HCT116 (cell line): ENCODE data around the gene GOLGA3. TPM values are rescaled to one million over a fixed set of nuclear protein-coding genes. Genes with fewer than 3 reads are reported as not detected.

Experiments
- ATAC-seq: fragments of 200-7000 bp; cut with Tn5 transposase; 2 replicates; pipeline ENCODE4 v1.9.1; 2020; ENCODE audit warnings: mild to moderate bottlenecking, moderate library complexity
- BruUV-seq: library from RNA; stranded (reverse); fragments of 400-500 nt; replicated peaks from 2 replicates; lab custom pipeline; 2021; lab: Mats Ljungman, UMichigan
- CTCF ChIA-PET: fragments of 300-600 bp; sonication (Branson Sonifier 250); formaldehyde crosslinking; loops from one replicate; lab custom pipeline; 2021; ENCODE audit warnings: antibody characterized with exemption; lab: Charles Lee
- POLR2A ChIA-PET: fragments of 300-600, 350-600 bp; sonication (Branson Sonifier 250); formaldehyde crosslinking; loops from one replicate; lab custom pipeline; 2021; ENCODE audit warnings: antibody characterized with exemption; lab: Charles Lee
- RAD21 ChIA-PET, 2 experiments: fragments of 300-600 bp; sonication (Branson Sonifier 250); formaldehyde crosslinking; loops; one replicate each; lab custom pipeline; 2023; ENCODE audit warnings: low total read pairs in 2 of 2; ENCODE audit not compliant: uncharacterized antibody in 2 of 2, unreplicated experiment in 2 of 2, low non-redundant PET in 1 of 2; lab: Charles Lee
- DNase-seq: peaks from one replicate; pipeline ENCODE4 v3.0.0-alpha.2; 2010; ENCODE audit warnings: low read depth, low spot score
- H2AFZ ChIP-seq: fragments of 200-600 bp; shearing (Covaris generic), sonication (generic); 2 replicates; pipeline ENCODE4 v1.6.1; 2017; ENCODE audit warnings: low read depth, mixed run types, mixed read lengths, antibody characterized with exemption, low read length; ENCODE audit not compliant: poor library complexity, severe bottlenecking
- H3K27ac ChIP-seq: 2 replicates; pipeline ENCODE4 v1.5.1; 2012; ENCODE audit warnings: low read depth, low read length
- H3K27me3 ChIP-seq: fragments of 200-600 bp; sonication (generic); 2 replicates; pipeline ENCODE4 v1.6.1; 2016; ENCODE audit warnings: mixed run types, low read length, mixed read lengths; ENCODE audit not compliant: insufficient read depth
- H3K36me3 ChIP-seq, 2 experiments: fragments of 200-500 bp in 1 of 2; fragments of 200-600 bp in 1 of 2; sonication (Bioruptor generic) in 1 of 2; sonication (generic) in 1 of 2; 2 replicates each; pipeline versions ENCODE4 v1.5.1 to v1.6.1; 2014 to 2016; ENCODE audit warnings: low read length in 2 of 2, inconsistent platforms in 1 of 2, mixed read lengths in 1 of 2, mixed run types in 1 of 2; ENCODE audit not compliant: insufficient read depth in 2 of 2, control insufficient read depth in 1 of 2
- H3K4me1 ChIP-seq, 2 experiments: fragments of 200-600 bp in 1 of 2; sonication (generic) in 1 of 2; 2 replicates each; pipeline versions ENCODE4 v1.5.1 to v1.6.1; 2012 to 2017; ENCODE audit warnings: low read length in 2 of 2, inconsistent platforms in 1 of 2, mild to moderate bottlenecking in 1 of 2, mixed read lengths in 1 of 2, mixed run types in 1 of 2, moderate library complexity in 1 of 2; ENCODE audit not compliant: insufficient read depth in 2 of 2, control insufficient read depth in 1 of 2
- H3K4me2 ChIP-seq: fragments of 200-600 bp; sonication (generic); 2 replicates; pipeline ENCODE4 v1.6.1; 2017; ENCODE audit warnings: mixed run types, low read length, mixed read lengths
- H3K4me3 ChIP-seq, 2 experiments: fragments of 200-600 bp in 1 of 2; sonication (generic) in 1 of 2; replicated peaks in 1 of 2; 2 replicates each; pipeline ENCODE4 v1.5.1; 2011 to 2016; ENCODE audit warnings: low read length in 2 of 2, control low read depth in 1 of 2, low read depth in 1 of 2, mild to moderate bottlenecking in 1 of 2, mixed read lengths in 1 of 2, mixed run types in 1 of 2
- H3K79me2 ChIP-seq: fragments of 200-600 bp; sonication (generic); 2 replicates; pipeline ENCODE4 v1.6.1; 2017; ENCODE audit warnings: mild to moderate bottlenecking, mixed run types, low read length, moderate library complexity, mixed read lengths; ENCODE audit not compliant: insufficient read depth
- H3K9ac ChIP-seq: fragments of 200-600 bp; sonication (generic); 2 replicates; pipeline ENCODE4 v1.6.1; 2016; ENCODE audit warnings: low read length, mixed read lengths
- H3K9me2 ChIP-seq: fragments of 200-600 bp; sonication (generic), shearing (Covaris generic); 2 replicates; pipeline ENCODE4 v1.6.1; 2017; ENCODE audit warnings: mixed run types, mild to moderate bottlenecking, moderate library complexity; ENCODE audit not compliant: insufficient read depth
- H3K9me3 ChIP-seq, 2 experiments: fragments of 200-500 bp in 1 of 2; fragments of 200-600 bp in 1 of 2; sonication (Bioruptor generic) in 1 of 2; sonication (generic) in 1 of 2; 2 replicates each; pipeline ENCODE4 v1.6.1; 2014 to 2017; ENCODE audit warnings: low read length in 2 of 2, mixed read lengths in 2 of 2, inconsistent platforms in 1 of 2, low read depth in 1 of 2, mild to moderate bottlenecking in 1 of 2, mixed run types in 1 of 2, moderate library complexity in 1 of 2; ENCODE audit not compliant: control insufficient read depth in 1 of 2, insufficient read depth in 1 of 2
- H4K20me1 ChIP-seq: fragments of 200-600 bp; sonication (generic), shearing (Covaris generic); 2 replicates; pipeline ENCODE4 v1.6.1; 2017; ENCODE audit warnings: mixed run types, mild to moderate bottlenecking, moderate library complexity; ENCODE audit not compliant: insufficient read depth
- CEBPB ChIP-seq: IDR thresholded peaks from 2 replicates; pipeline ENCODE4 v1.6.1; 2012; ENCODE audit warnings: low read depth
- EZH2phosphoT487 ChIP-seq: fragments of 200-600 bp; IDR thresholded peaks from 2 replicates; pipeline ENCODE4 v1.6.1; 2018; ENCODE audit warnings: antibody characterized with exemption, borderline replicate concordance
- RAD21 ChIP-seq: IDR thresholded peaks from 2 replicates; pipeline ENCODE4 v1.6.1; 2012; ENCODE audit warnings: low read depth, mild to moderate bottlenecking
- SIN3A ChIP-seq: IDR thresholded peaks from 2 replicates; pipeline ENCODE4 v1.6.1; 2012; ENCODE audit warnings: low read depth
- TCF7L2 ChIP-seq: IDR thresholded peaks from 2 replicates; pipeline ENCODE4 v1.7.0; 2011; ENCODE audit warnings: borderline replicate concordance, inconsistent platforms; ENCODE audit not compliant: insufficient read depth, insufficient read length; ENCODE audit errors: extremely low read depth
- YY1 ChIP-seq: IDR thresholded peaks from 2 replicates; pipeline ENCODE4 v1.6.1; 2011; ENCODE audit warnings: low read length, low read depth, moderate library complexity, mild to moderate bottlenecking; ENCODE audit not compliant: insufficient replicate concordance; ENCODE audit errors: extremely low read depth
- ZNF274 ChIP-seq: fragments of 200-500 bp; sonication (Bioruptor generic); IDR thresholded peaks from 2 replicates; pipeline ENCODE4 v1.6.1; 2014; ENCODE audit warnings: mild to moderate bottlenecking, low read depth, low read length, inconsistent platforms
- intact Hi-C: fragments of 100-400 bp; cut with micrococcal nuclease; formaldehyde crosslinking; loops from 2 replicates; pipeline ENCODE4 v1.10.0; 2022
- total RNA-seq: library from RNA; stranded (reverse); gene quantifications from one replicate; pipeline ENCODE4 v1.2.1, GENCODE V29; 2021; ENCODE audit not compliant: unreplicated experiment
- TF ChIP-seq, protein P1 (sequence below), 3 experiments: fragments of 200-600 bp in 1 of 3; sonication (generic) in 1 of 3; IDR thresholded peaks in 2 of 3; conservative IDR thresholded peaks in 1 of 3; 2 replicates each; pipeline ENCODE4 v1.5.1; 2012 to 2017; ENCODE audit warnings: low read depth in 2 of 3, low read length in 2 of 3, antibody characterized with exemption in 1 of 3, borderline replicate concordance in 1 of 3, control low read depth in 1 of 3, mild to moderate bottlenecking in 1 of 3, mixed read lengths in 1 of 3, mixed run types in 1 of 3, moderate library complexity in 1 of 3; ENCODE audit not compliant: insufficient read depth in 1 of 3
- TF ChIP-seq, protein P2 (sequence below): IDR thresholded peaks from 2 replicates; pipeline ENCODE4 v1.6.1; 2012

GOLGA3 gene
- total RNA-seq, 1 experiment from 2014 or later, result 35.1 TPM

DNA sequence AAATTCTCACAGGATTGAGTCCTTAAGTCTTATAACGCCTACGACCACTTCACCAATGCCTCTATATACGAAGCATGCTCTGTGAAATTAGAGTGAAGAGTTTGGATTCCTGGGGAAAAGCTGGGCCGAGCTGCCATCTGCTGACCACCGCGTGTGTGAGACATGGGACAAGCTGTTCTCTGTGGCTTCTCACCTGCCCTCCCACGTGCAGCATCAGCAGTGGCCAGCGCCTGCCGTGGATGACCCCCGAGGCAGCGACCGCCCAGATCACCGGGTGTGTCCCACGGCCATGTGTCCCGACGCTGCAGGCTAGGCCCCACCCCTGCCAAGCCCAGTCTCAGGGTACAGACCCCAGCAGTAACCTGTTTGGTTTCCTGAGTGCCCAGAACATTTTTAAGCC is 21.6 kb upstream of the GOLGA3 start:
- TF ChIP-seq YY1 (no peak), RAD21 (no peak), EZH2phosphoT487 (no peak), SIN3A (no peak), ZNF274 (no peak), CEBPB (no peak), TCF7L2 (no peak)
- TF ChIP-seq, protein P1, sequence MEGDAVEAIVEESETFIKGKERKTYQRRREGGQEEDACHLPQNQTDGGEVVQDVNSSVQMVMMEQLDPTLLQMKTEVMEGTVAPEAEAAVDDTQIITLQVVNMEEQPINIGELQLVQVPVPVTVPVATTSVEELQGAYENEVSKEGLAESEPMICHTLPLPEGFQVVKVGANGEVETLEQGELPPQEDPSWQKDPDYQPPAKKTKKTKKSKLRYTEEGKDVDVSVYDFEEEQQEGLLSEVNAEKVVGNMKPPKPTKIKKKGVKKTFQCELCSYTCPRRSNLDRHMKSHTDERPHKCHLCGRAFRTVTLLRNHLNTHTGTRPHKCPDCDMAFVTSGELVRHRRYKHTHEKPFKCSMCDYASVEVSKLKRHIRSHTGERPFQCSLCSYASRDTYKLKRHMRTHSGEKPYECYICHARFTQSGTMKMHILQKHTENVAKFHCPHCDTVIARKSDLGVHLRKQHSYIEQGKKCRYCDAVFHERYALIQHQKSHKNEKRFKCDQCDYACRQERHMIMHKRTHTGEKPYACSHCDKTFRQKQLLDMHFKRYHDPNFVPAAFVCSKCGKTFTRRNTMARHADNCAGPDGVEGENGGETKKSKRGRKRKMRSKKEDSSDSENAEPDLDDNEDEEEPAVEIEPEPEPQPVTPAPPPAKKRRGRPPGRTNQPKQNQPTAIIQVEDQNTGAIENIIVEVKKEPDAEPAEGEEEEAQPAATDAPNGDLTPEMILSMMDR (IDR thresholded peaks at IDR 0.05 in 2 of 3, conservative IDR thresholded peaks at IDR 0.05 in 1 of 3; ENCODE audit: borderline replicate concordance in 1 of 3, insufficient read depth in 1 of 3, low read depth in 2 of 3, low read length in 2 of 3), result no peak
- TF ChIP-seq, protein P2, sequence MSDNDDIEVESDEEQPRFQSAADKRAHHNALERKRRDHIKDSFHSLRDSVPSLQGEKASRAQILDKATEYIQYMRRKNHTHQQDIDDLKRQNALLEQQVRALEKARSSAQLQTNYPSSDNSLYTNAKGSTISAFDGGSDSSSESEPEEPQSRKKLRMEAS, result no peak
- no peaks in the 10 kb centered on the region for H3K27me3 ChIP-seq
- no peaks in the 10 kb centered on the region for H4K20me1 ChIP-seq
- no peak overlapping the region for H3K27ac ChIP-seq
- no peak overlapping the region for H3K9ac ChIP-seq
- H3K4me1 ChIP-seq, result no peaks in the 10 kb centered on the region
- BruUV-seq, result no TSS peak
- no peaks in the 10 kb centered on the region; a peak in 1 of 4 replicates for H3K9me3 ChIP-seq
- H3K9me2 ChIP-seq, result no peaks in the 10 kb centered on the region
- ChIA-PET CTCF (no interaction called here), POLR2A (no interaction called here), RAD21 (no interaction called here)
- ATAC-seq (no peak), DNase-seq (no peak)
- H3K4me2 ChIP-seq, result no peak overlapping the region
- no peaks in the 10 kb centered on the region for H3K79me2 ChIP-seq
- intact Hi-C loops, result no loop called here
- no peak overlapping the region for H3K4me3 ChIP-seq
- no peak overlapping the region for H2AFZ ChIP-seq
- H3K36me3 ChIP-seq, result no peaks in the 10 kb centered on the region
